SIG-M5 (cell line): ENCODE results near the gene ADAMTS19.

Experiments
- DNase-seq: peaks from one replicate; lab custom pipeline; 2025; lab: John Stamatoyannopoulos, UW

ADAMTS19 gene

GRCh38 chr5:129766798-129767197 is 306.7 kb downstream of the ADAMTS19 start:
- no peak for DNase-seq

- peak; percentile 69 for DNase-seq
These were observed 307.9 kb downstream of the ADAMTS19 start for GRCh38 chr5:129767927-129768380.

- no peak for DNase-seq
These were observed 308.6 kb downstream of the ADAMTS19 start for GRCh38 chr5:129768735-129769134.

GRCh38 chr5:129770024-129770820 is 310.1 kb downstream of the ADAMTS19 start:
- DNase-seq: no peak

- DNase-seq: peak; percentile 15
These were observed 311.1 kb downstream of the ADAMTS19 start for GRCh38 chr5:129771058-129771838.

- no peak for DNase-seq
These were observed 313.3 kb downstream of the ADAMTS19 start for GRCh38 chr5:129773376-129773775.

- DNase-seq: no peak
These were observed 321.5 kb downstream of the ADAMTS19 start for GRCh38 chr5:129781594-129781993.
